ENCODE data around the gene IL17REL.

The IL17REL gene

GRCh38 chr22:49966041-49966773, 46.4 kb downstream of the IL17REL start:
- DNase-seq (ENCODE audit: low spot score), result no peak
- TF ChIP-seq CTCF (IDR thresholded peaks at IDR 0.05; ENCODE audit: borderline replicate concordance, control extremely low read depth, extremely low read depth, insufficient read depth, missing control alignments), result no peak
- in situ Hi-C loops (cut with MboI; ENCODE audit: low sequenced_read_pairs, unreplicated experiment), result no loop called here

- in situ Hi-C loops (cut with MboI; ENCODE audit: low sequenced_read_pairs, unreplicated experiment), result no loop called here
- no peak for DNase-seq (ENCODE audit: low spot score)
These were observed 47.2 kb downstream of the IL17REL start for GRCh38 chr22:49965091-49966040.

GRCh38 chr22:49964136-49965090, 48.2 kb downstream of the IL17REL start:
- no peak for DNase-seq (ENCODE audit: low spot score)
- in situ Hi-C loops (cut with MboI; ENCODE audit: low sequenced_read_pairs, unreplicated experiment), result no loop called here
- TF ChIP-seq CTCF (IDR thresholded peaks at IDR 0.05; ENCODE audit: borderline replicate concordance, control extremely low read depth, extremely low read depth, insufficient read depth, missing control alignments), result no peak

More at GRCh38 chr22:49965091-49966040, 47.2 kb downstream of the IL17REL start:
- TF ChIP-seq CTCF (IDR thresholded peaks at IDR 0.05; ENCODE audit: borderline replicate concordance, control extremely low read depth, extremely low read depth, insufficient read depth, missing control alignments), result no peak

GRCh38 chr22:49963647-49964026, 48.9 kb downstream of the IL17REL start:
- in situ Hi-C loops (cut with MboI; ENCODE audit: low sequenced_read_pairs, unreplicated experiment), result no loop called here
- DNase-seq (ENCODE audit: low spot score), result no peak
- no peak for TF ChIP-seq CTCF (IDR thresholded peaks at IDR 0.05; ENCODE audit: borderline replicate concordance, control extremely low read depth, extremely low read depth, insufficient read depth, missing control alignments)

- no peak for TF ChIP-seq CTCF (IDR thresholded peaks at IDR 0.05; ENCODE audit: borderline replicate concordance, control extremely low read depth, extremely low read depth, insufficient read depth, missing control alignments)
- DNase-seq (ENCODE audit: low spot score), result no peak
- in situ Hi-C loops (cut with MboI; ENCODE audit: low sequenced_read_pairs, unreplicated experiment), result no loop called here
These were observed 49.6 kb downstream of the IL17REL start for GRCh38 chr22:49962751-49963646.

Measured in GM13976 (cell line).